Activated T-cell treated with anti-CD3 and anti-CD28 coated beads, Interleukin-2, amount 50 U/mL, for 1 hour (primary cell): ENCODE data around the gene PRR29.

Experiments used
- DNase-seq: peaks from one replicate; pipeline ENCODE4 v3.0.0-alpha.2; 2020

PRR29 gene

DNA sequence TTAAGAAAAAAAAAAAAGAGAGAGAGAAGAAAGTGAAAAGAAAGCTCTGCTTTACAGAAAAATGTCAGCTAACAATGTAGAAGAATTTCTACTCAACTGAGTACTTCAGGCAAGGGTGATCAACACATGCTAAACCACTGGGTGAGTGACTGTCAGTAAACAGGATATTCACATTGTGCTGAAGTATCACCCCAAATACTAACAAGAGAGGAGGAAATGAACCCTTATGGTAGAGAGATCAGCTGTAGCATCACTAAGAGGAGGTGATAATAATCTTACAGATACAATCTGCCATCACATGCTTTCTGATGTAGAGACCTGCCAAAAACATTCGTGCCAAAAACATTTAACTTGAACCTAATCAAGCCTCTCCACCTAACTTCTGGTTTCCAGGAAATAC lies 53.0 kb downstream of the PRR29 start:
- DNase-seq = no peak

GRCh38 chr17:64053101-64053500 lies 55.0 kb downstream of the PRR29 start:
- no peak for DNase-seq
